GM21723 (cell line): Measurements from ENCODE around the gene SPAG8.
A peak's percentile ranks its signal among the peaks of the same experiment; 100 is the strongest.

Source experiments
- ATAC-seq: cut with Tn5 transposase; IDR thresholded peaks from one replicate; pipeline ENCODE4 v1.9.1; 2021; ENCODE audit warnings: mild to moderate bottlenecking, moderate library complexity; ENCODE audit not compliant: unreplicated experiment

Gene SPAG8

GRCh38 chr9:35812025-35812602 lies at the start of gene SPAG8:
SPAG8 (minus strand) TSS chr9:35812262; CDS start chr9:35812147, 115 bp downstream.
- peak; percentile 67 for ATAC-seq

GRCh38 chr9:35861161-35861897 lies 49.3 kb upstream of the SPAG8 start:
- ATAC-seq, result no peak

- no peak for ATAC-seq
Observed at GRCh38 chr9:35859990-35860339, 47.9 kb upstream of the SPAG8 start.

- no peak for ATAC-seq
Observed at GRCh38 chr9:35859310-35859989, 47.4 kb upstream of the SPAG8 start.

GRCh38 chr9:35858458-35858857 lies 46.4 kb upstream of the SPAG8 start:
- ATAC-seq, result no peak

GRCh38 chr9:35856882-35857281 lies 44.8 kb upstream of the SPAG8 start:
- no peak for ATAC-seq

GRCh38 chr9:35856206-35856605 lies 44.1 kb upstream of the SPAG8 start:
- no peak for ATAC-seq

GRCh38 chr9:35854091-35854762 lies 42.2 kb upstream of the SPAG8 start:
- no peak for ATAC-seq

GRCh38 chr9:35852876-35853865 lies 41.1 kb upstream of the SPAG8 start:
- ATAC-seq, result no peak

GRCh38 chr9:35852267-35852815 lies 40.3 kb upstream of the SPAG8 start:
- ATAC-seq, result no peak

GRCh38 chr9:35847792-35848572 lies 35.9 kb upstream of the SPAG8 start:
- peak; percentile 91 for ATAC-seq

- ATAC-seq, result no peak
Observed at GRCh38 chr9:35845824-35846771, 34.0 kb upstream of the SPAG8 start.

GRCh38 chr9:35844628-35845270 lies 32.7 kb upstream of the SPAG8 start:
- ATAC-seq, result no peak

- no peak for ATAC-seq
Observed at GRCh38 chr9:35842795-35843194, 30.7 kb upstream of the SPAG8 start.

- no peak for ATAC-seq
Observed at GRCh38 chr9:35842020-35842745, 30.1 kb upstream of the SPAG8 start.

GRCh38 chr9:35841645-35841900 lies 29.5 kb upstream of the SPAG8 start:
- ATAC-seq, result no peak

- no peak for ATAC-seq
Observed at GRCh38 chr9:35840881-35841644, 29.0 kb upstream of the SPAG8 start.
